Left lung (tissue), 10 donors: ENCODE results near the gene WNT2. TPM values are rescaled to one million over a fixed set of nuclear protein-coding genes. Genes with fewer than 3 reads are reported as not detected.

Source experiments
- ATAC-seq: fragments of 200-7000 bp; cut with Tn5 transposase; one replicate; pipeline ENCODE4 v1.9.1; 2020; ENCODE audit warnings: moderate library complexity
- DNase-seq, 4 donors: peaks; one replicate each; pipeline ENCODE4 v3.0.0-alpha.2; 2013 to 2020
- H3K27ac ChIP-seq, 2 donors: fragments of 200-600 bp; sonication (generic) in 1 of 2; one replicate each; pipeline versions ENCODE4 v1.5.0 to v1.8.0; 2020 to 2021
- H3K27me3 ChIP-seq, 2 donors: fragments of 200-600 bp; sonication (generic) in 1 of 2; one replicate each; pipeline versions ENCODE4 v1.5.0 to v1.8.0; 2020 to 2021
- H3K36me3 ChIP-seq, 2 donors: fragments of 200-600 bp; sonication (generic) in 1 of 2; one replicate each; pipeline versions ENCODE4 v1.5.0 to v1.8.0; 2020 to 2021
- H3K4me1 ChIP-seq, 2 donors: fragments of 200-600 bp; one replicate each; pipeline ENCODE4 v1.8.0; 2021
- H3K4me3 ChIP-seq, 2 donors: fragments of 200-600 bp; sonication (generic) in 1 of 2; one replicate each; pipeline versions ENCODE4 v1.5.0 to v1.8.0; 2020 to 2021; ENCODE audit warnings: mild to moderate bottlenecking in 1 of 2
- H3K9me3 ChIP-seq, 2 donors: fragments of 200-600 bp; sonication (generic) in 1 of 2; one replicate each; pipeline versions ENCODE4 v1.5.0 to v1.8.0; 2020 to 2021
- intact Hi-C, 2 donors: fragments of 100-400 bp; cut with DNase I; formaldehyde crosslinking; loops; one replicate each; pipeline versions ENCODE4 v1.11.2 to v1.14.2; 2022
- polyA plus RNA-seq, 6 donors: library from polyadenylated mRNA; unstranded; fragments of 120-200 nt; gene quantifications; one replicate each; pipeline ENCODE4 v1.2.1, GENCODE V29; 2013; ENCODE audit not compliant: insufficient read length in 6 of 6
- total RNA-seq, 2 donors: library from RNA; stranded (reverse); fragmentation: NEBNext Ultra II Directional; extraction: Animal tissue kit (Norgen Biotek cat#: 25700); gene quantifications; one replicate each; pipeline ENCODE4 v1.2.1, GENCODE V29; 2021
- TF ChIP-seq, protein P1 (sequence below), 2 donors: fragments of 200-600 bp; sonication (generic) in 1 of 2; IDR thresholded peaks; one replicate each; pipeline versions ENCODE4 v1.5.0 to v1.8.0; 2021; ENCODE audit warnings: antibody characterized with exemption in 2 of 2
- donor health status: DM: no; HTN: yes; CAD: no.
- donor health status: DM: no; HTN: no; CAD: no.

Gene WNT2
- total and polyA plus RNA-seq, 8 donors = 21.7 to 158 (median 138) TPM

DNA sequence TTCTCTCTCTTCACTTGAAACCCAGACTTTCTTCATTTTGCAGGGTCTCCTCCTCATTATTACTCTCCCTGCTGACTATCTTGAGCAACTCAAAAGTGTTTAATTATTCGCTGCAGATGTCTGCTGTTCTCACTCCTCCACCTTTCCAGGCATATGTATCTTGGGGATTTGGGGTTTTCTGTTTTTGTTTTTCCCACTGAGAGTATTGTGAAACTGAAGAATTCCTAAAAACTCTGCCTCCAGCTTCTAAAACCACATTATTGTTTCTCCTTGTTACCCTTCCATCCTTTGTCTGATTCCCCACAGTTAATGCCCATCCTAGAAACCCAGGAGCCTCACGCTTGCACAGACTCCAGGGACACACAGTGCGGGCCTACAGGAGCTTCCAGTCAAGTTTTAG, 51.3 kb downstream of the WNT2 start:
- ATAC-seq (no peak), DNase-seq (no peak)
- Histone ChIP-seq H3K27me3 (no peaks in the 10 kb centered on the region), H3K4me3 (no peak overlapping the region), H3K4me1 (peaks cover 0 to 6% of the 10 kb centered on the region in 2 donors), H3K36me3 (no peaks in the 10 kb centered on the region), H3K9me3 (no peaks in the 10 kb centered on the region), H3K27ac (no peak overlapping the region)
- TF ChIP-seq, protein P1, sequence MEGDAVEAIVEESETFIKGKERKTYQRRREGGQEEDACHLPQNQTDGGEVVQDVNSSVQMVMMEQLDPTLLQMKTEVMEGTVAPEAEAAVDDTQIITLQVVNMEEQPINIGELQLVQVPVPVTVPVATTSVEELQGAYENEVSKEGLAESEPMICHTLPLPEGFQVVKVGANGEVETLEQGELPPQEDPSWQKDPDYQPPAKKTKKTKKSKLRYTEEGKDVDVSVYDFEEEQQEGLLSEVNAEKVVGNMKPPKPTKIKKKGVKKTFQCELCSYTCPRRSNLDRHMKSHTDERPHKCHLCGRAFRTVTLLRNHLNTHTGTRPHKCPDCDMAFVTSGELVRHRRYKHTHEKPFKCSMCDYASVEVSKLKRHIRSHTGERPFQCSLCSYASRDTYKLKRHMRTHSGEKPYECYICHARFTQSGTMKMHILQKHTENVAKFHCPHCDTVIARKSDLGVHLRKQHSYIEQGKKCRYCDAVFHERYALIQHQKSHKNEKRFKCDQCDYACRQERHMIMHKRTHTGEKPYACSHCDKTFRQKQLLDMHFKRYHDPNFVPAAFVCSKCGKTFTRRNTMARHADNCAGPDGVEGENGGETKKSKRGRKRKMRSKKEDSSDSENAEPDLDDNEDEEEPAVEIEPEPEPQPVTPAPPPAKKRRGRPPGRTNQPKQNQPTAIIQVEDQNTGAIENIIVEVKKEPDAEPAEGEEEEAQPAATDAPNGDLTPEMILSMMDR (IDR thresholded peaks at IDR 0.05) = no peak
- intact Hi-C loops = no loop called here

DNA sequence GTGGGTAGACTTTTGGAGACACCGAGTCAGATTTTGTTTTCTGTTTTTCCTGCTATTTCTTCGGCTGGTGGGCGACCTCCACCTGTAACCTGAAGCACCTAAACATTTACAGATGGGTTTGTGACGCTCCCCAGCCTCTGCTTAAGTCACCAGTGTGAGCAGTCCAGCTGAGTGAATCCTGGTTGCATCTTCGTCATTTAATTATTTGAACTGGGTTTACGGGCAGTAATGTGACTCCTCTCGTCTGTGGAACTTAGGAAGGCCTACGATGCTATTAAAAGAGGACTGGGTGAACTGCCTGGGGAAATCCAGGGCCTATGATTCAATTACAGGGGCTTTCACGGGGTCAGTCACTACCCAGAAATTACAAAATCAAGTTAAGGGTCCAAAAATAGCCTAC, 52.5 kb downstream of the WNT2 start:
- TF ChIP-seq, protein P1 (IDR thresholded peaks at IDR 0.05) = no peak
- no peak overlapping the region for H3K4me3 ChIP-seq

GRCh38 chr7:117269886-117270285, 53.0 kb downstream of the WNT2 start:
- Histone ChIP-seq H3K27ac (peak overlapping the region; percentile 41 to 44), H3K36me3 (no peaks in the 10 kb centered on the region), H3K4me3 (no peak overlapping the region), H3K4me1 (peaks cover 0 to 6% of the 10 kb centered on the region in 2 donors), H3K27me3 (no peaks in the 10 kb centered on the region), H3K9me3 (no peaks in the 10 kb centered on the region)
- TF ChIP-seq, protein P1 (IDR thresholded peaks at IDR 0.05) = no peak
- ATAC-seq = peak; percentile 85
- intact Hi-C loops = no loop called here
- no peak for DNase-seq

More for the DNA sequence above, 52.5 kb downstream of the WNT2 start:
- Histone ChIP-seq H3K9me3 (no peaks in the 10 kb centered on the region), H3K27ac (peak overlapping the region in 1 of 2 donors; percentile 41), H3K27me3 (no peaks in the 10 kb centered on the region), H3K36me3 (no peaks in the 10 kb centered on the region), H3K4me1 (peaks cover 0 to 6% of the 10 kb centered on the region in 2 donors)
- no peak for ATAC-seq
- intact Hi-C loops = no loop called here
- DNase-seq = no peak

DNA sequence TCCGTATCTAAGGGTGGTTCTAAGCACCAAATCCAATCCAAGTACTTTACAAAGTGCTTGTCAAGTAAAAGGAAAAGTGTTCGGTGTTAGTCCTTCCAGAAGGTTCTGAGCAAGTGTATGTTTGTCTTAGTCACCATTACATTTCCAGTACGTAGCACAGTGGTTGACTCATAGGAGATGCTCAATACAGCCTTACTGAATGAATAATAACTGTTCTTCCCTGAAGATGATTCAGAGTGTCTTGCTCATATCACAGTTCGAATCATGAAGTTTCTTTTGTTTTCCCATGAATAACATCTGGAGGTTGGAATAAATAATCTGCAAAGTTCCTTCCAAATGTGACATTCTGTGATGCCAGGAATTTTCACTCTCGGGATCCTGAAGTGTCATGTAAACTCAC, 53.4 kb downstream of the WNT2 start:
- H3K4me3 ChIP-seq = no peak overlapping the region
- DNase-seq = no peak
- peak overlapping the region; percentile 41 to 44 for H3K27ac ChIP-seq
- peaks cover 0 to 6% of the 10 kb centered on the region in 2 donors for H3K4me1 ChIP-seq
- no peaks in the 10 kb centered on the region for H3K27me3 ChIP-seq
- intact Hi-C loops = no loop called here
- ATAC-seq = peak; percentile 87
- no peaks in the 10 kb centered on the region for H3K36me3 ChIP-seq
- H3K9me3 ChIP-seq = no peaks in the 10 kb centered on the region
- TF ChIP-seq, protein P1 (IDR thresholded peaks at IDR 0.05) = no peak

- H3K27me3 ChIP-seq = no peaks in the 10 kb centered on the region
- H3K36me3 ChIP-seq = no peaks in the 10 kb centered on the region
- TF ChIP-seq, protein P1 (IDR thresholded peaks at IDR 0.05) = no peak
- intact Hi-C loops = no loop called here
- H3K9me3 ChIP-seq = no peaks in the 10 kb centered on the region
- no peak overlapping the region for H3K4me3 ChIP-seq
- ATAC-seq = no peak
- H3K4me1 ChIP-seq = peaks cover 0 to 2% of the 10 kb centered on the region in 2 donors
- H3K27ac ChIP-seq = no peak overlapping the region
- no peak for DNase-seq
Measured at GRCh38 chr7:117264716-117265115, 58.1 kb downstream of the WNT2 start.
